Adrenal gland (tissue), 5 donors: ENCODE measurements around the gene NSL1.

Experiments used
- POLR2A ChIP-seq, 2 donors: fragments of 450-650 bp; IDR thresholded peaks; one replicate each; pipeline ENCODE4 v1.6.1; 2017; ENCODE audit warnings: antibody characterized with exemption in 2 of 2, mild to moderate bottlenecking in 2 of 2, moderate library complexity in 1 of 2
- TF ChIP-seq, protein P1 (sequence below), 6 experiments: fragments of 450-650 bp in 4 of 6; fragments of 200-600 bp in 2 of 6; sonication (generic) in 1 of 6; IDR thresholded peaks; 1 replicate in 5 of 6; 2 replicates in 1 of 6; pipeline versions ENCODE4 v1.5.1 to v1.8.0; 2016 to 2021; ENCODE audit warnings: antibody characterized with exemption in 6 of 6, mild to moderate bottlenecking in 2 of 6, moderate library complexity in 1 of 6
- donor health status: DM: no; HTN: no; CAD: no.

DNA sequence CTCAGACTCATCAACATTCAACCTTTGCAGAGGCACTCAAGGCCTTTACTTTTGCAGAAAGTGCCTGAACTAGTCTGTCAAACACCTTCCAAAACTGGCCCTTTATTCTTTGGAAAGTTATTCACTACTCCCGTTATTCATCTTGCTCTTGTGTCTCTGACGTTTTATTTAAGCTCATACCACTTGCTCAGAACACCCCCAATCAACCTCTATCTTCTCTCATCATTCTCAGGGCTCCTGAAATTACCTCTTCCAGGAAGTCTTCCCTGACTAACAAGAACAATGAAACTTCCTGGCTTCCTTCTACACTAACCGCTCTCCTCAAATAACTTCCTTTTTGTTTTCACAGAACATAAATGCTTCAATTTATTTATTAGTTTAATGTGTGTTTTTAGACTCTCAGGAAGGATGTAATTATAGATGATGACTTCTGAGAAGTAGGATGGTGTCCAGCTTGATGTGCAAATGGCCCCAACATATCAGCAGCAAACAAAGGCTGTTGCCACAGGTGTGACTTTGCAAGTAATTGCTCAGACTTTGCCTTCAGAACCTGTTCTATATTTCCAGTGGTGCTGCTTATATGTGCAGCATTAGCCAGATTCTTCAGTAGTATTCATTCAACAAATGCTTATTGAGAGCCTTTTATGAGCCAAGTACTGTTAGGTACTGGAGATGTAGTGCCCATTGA, 69.2 kb downstream of the NSL1 start:
- no peak for TF ChIP-seq POLR2A (IDR thresholded peaks at IDR 0.05)
- TF ChIP-seq, protein P1, sequence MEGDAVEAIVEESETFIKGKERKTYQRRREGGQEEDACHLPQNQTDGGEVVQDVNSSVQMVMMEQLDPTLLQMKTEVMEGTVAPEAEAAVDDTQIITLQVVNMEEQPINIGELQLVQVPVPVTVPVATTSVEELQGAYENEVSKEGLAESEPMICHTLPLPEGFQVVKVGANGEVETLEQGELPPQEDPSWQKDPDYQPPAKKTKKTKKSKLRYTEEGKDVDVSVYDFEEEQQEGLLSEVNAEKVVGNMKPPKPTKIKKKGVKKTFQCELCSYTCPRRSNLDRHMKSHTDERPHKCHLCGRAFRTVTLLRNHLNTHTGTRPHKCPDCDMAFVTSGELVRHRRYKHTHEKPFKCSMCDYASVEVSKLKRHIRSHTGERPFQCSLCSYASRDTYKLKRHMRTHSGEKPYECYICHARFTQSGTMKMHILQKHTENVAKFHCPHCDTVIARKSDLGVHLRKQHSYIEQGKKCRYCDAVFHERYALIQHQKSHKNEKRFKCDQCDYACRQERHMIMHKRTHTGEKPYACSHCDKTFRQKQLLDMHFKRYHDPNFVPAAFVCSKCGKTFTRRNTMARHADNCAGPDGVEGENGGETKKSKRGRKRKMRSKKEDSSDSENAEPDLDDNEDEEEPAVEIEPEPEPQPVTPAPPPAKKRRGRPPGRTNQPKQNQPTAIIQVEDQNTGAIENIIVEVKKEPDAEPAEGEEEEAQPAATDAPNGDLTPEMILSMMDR (IDR thresholded peaks at IDR 0.05), result no peak
